ENCODE measurements around the gene POLR3H. TPM values are rescaled to one million over a fixed set of nuclear protein-coding genes. Genes with fewer than 3 reads are reported as not detected.

Gene POLR3H
- total RNA-seq, 1 donor from 2014 or later, result 44.5 TPM

DNA sequence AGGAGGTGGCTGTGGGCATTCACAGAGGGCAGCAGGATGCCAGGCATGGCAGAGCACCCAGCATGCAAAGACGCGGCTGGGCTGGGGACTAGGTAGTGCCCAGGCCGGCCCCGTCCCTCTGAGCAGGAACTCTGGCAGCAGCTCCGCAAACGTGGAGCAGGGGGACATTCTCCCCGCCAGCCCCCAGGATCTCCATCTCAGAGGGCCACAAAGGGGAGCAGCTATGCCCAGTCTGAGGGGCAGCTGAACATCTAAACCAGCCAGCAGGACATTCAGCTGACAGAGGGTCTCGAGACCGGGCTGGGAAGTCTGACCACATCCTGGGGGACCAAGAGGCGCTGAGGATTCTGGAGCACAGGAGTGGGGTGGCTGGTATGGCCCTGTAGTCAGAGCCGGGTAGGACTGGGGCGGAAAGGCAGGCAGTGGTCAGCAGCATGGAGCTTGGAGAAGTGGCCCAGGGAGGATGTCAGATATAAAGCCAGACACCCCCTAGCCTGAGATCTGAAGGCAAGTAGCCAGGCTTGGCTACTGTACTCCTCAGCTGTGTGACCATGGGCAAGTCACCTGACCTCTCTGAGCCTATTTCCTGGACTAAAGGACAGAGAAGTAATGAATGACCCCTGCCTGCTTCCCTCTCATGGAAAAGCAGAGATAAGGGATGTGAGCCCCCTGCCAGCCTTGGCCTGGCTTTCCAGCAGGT, 35.2 kb upstream of the POLR3H start:
- no peak overlapping the region for H3K27ac ChIP-seq (ENCODE audit: low read depth, low read length)
- H4K20me1 ChIP-seq (ENCODE audit: insufficient read depth, low read length), result peaks cover 24% of the 10 kb centered on the region
- no peak for FAIRE-seq
- no peak for DNase-seq (ENCODE audit: low read depth)
- H2AFZ ChIP-seq (ENCODE audit: low read depth, low read length), result no peak overlapping the region
- H3K4me3 Mint-ChIP-seq (ENCODE audit: unreplicated experiment), result no peak overlapping the region
- no peak overlapping the region for H3K4me3 ChIP-seq (ENCODE audit: insufficient read depth, low read depth, low read length)
- H3K9me3 Mint-ChIP-seq (ENCODE audit: unreplicated experiment), result no peaks in the 10 kb centered on the region
- H3K27me3 Mint-ChIP-seq (ENCODE audit: low read depth, unreplicated experiment), result no peaks in the 10 kb centered on the region
- peaks cover 28% of the 10 kb centered on the region for H3K36me3 Mint-ChIP-seq (ENCODE audit: low read depth, unreplicated experiment)
- no peak overlapping the region for H3K9ac ChIP-seq (ENCODE audit: low read length)
- no peaks in the 10 kb centered on the region for H3K27me3 ChIP-seq (ENCODE audit: insufficient read depth, low read length)
- no peak for TF ChIP-seq EZH2 (IDR thresholded peaks at IDR 0.05; ENCODE audit: insufficient read depth, low read length)
- TF ChIP-seq, protein P1, sequence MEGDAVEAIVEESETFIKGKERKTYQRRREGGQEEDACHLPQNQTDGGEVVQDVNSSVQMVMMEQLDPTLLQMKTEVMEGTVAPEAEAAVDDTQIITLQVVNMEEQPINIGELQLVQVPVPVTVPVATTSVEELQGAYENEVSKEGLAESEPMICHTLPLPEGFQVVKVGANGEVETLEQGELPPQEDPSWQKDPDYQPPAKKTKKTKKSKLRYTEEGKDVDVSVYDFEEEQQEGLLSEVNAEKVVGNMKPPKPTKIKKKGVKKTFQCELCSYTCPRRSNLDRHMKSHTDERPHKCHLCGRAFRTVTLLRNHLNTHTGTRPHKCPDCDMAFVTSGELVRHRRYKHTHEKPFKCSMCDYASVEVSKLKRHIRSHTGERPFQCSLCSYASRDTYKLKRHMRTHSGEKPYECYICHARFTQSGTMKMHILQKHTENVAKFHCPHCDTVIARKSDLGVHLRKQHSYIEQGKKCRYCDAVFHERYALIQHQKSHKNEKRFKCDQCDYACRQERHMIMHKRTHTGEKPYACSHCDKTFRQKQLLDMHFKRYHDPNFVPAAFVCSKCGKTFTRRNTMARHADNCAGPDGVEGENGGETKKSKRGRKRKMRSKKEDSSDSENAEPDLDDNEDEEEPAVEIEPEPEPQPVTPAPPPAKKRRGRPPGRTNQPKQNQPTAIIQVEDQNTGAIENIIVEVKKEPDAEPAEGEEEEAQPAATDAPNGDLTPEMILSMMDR (IDR thresholded peaks at IDR 0.05; ENCODE audit: insufficient read depth, low read depth, low read length), result no peak
- no peaks in the 10 kb centered on the region for H3K9me3 ChIP-seq (ENCODE audit: insufficient read depth, low read depth, low read length)
- H3K4me1 ChIP-seq (ENCODE audit: insufficient read depth, low read length), result no peaks in the 10 kb centered on the region
- peaks cover 7% of the 10 kb centered on the region for H3K36me3 ChIP-seq (ENCODE audit: insufficient read depth, low read length)
- no peaks in the 10 kb centered on the region for H3K79me2 ChIP-seq (ENCODE audit: insufficient read depth, low read length)
- H3K4me1 Mint-ChIP-seq (ENCODE audit: low read depth, unreplicated experiment), result no peaks in the 10 kb centered on the region
- H3K27ac Mint-ChIP-seq (ENCODE audit: unreplicated experiment), result no peak overlapping the region
- no peak overlapping the region for H3K4me2 ChIP-seq (ENCODE audit: low read length)

DNA sequence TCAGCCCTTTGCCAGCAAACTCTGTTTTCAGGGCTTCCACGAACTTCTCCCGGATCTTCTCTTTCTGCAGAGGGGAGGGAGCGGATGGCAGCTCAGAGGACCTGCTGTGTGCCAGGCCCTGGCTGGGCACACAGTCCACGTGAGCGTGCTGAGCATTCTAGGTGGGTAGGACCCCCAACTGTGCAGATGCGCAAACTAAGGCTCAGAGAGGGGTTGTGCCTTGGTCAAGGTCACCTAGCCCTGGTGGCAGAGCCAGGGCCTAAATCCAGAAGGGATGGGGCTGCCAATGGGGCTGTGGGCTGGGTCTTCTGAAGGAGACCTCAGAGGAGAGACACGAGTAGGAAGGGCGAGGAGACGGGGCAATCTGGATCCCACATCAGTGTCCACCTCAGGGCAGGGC, 34.5 kb upstream of the POLR3H start:
- H3K4me3 Mint-ChIP-seq (ENCODE audit: unreplicated experiment), result no peak overlapping the region
- H3K27ac Mint-ChIP-seq (ENCODE audit: unreplicated experiment), result no peak overlapping the region
- Histone ChIP-seq H3K27me3 (ENCODE audit: insufficient read depth, low read length) (no peaks in the 10 kb centered on the region), H3K4me3 (ENCODE audit: insufficient read depth, low read depth, low read length) (no peak overlapping the region), H2AFZ (ENCODE audit: low read depth, low read length) (no peak overlapping the region), H3K79me2 (ENCODE audit: insufficient read depth, low read length) (no peaks in the 10 kb centered on the region), H3K4me2 (ENCODE audit: low read length) (no peak overlapping the region), H4K20me1 (ENCODE audit: insufficient read depth, low read length) (peaks cover 17% of the 10 kb centered on the region), H3K9me3 (ENCODE audit: insufficient read depth, low read depth, low read length) (no peaks in the 10 kb centered on the region), H3K9ac (ENCODE audit: low read length) (no peak overlapping the region), H3K4me1 (ENCODE audit: insufficient read depth, low read length) (no peaks in the 10 kb centered on the region), H3K27ac (ENCODE audit: low read depth, low read length) (no peak overlapping the region), H3K36me3 (ENCODE audit: insufficient read depth, low read length) (peaks cover 5% of the 10 kb centered on the region)
- DNase-seq (ENCODE audit: low read depth) (no peak), FAIRE-seq (no peak)
- no peaks in the 10 kb centered on the region for H3K4me1 Mint-ChIP-seq (ENCODE audit: low read depth, unreplicated experiment)
- no peaks in the 10 kb centered on the region for H3K27me3 Mint-ChIP-seq (ENCODE audit: low read depth, unreplicated experiment)
- TF ChIP-seq, protein P1 (IDR thresholded peaks at IDR 0.05; ENCODE audit: insufficient read depth, low read depth, low read length), result no peak
- no peak for TF ChIP-seq EZH2 (IDR thresholded peaks at IDR 0.05; ENCODE audit: insufficient read depth, low read length)
- H3K9me3 Mint-ChIP-seq (ENCODE audit: unreplicated experiment), result no peaks in the 10 kb centered on the region
- peaks cover 27% of the 10 kb centered on the region for H3K36me3 Mint-ChIP-seq (ENCODE audit: low read depth, unreplicated experiment)

DNA sequence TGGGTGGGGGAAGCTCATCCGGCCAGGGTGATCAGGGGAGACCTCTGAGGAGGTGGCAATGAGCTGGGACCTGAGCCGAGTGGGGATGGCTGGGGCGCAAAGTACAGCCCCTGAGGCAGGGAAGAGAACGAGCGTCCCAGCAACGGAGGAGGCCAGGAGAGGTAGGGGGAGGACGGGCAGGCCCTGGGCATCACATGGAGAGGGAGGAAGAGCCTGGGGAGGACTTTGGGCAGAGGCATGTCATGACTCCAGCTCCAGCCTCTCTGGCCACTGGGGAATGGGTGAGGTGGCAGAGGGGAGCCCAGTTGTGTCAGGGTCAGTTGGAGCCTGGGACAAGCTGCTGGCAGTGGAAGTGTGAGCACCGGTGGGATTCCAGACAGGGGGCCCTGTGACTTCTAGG, 33.8 kb upstream of the POLR3H start:
- H3K9me3 Mint-ChIP-seq (ENCODE audit: unreplicated experiment), result no peaks in the 10 kb centered on the region
- no peak overlapping the region for H2AFZ ChIP-seq (ENCODE audit: low read depth, low read length)
- H3K27ac Mint-ChIP-seq (ENCODE audit: unreplicated experiment), result no peak overlapping the region
- DNase-seq (ENCODE audit: low read depth), result no peak
- H3K4me1 Mint-ChIP-seq (ENCODE audit: low read depth, unreplicated experiment), result no peaks in the 10 kb centered on the region
- FAIRE-seq, result no peak
- H3K9me3 ChIP-seq (ENCODE audit: insufficient read depth, low read depth, low read length), result no peaks in the 10 kb centered on the region
- H3K27me3 Mint-ChIP-seq (ENCODE audit: low read depth, unreplicated experiment), result no peaks in the 10 kb centered on the region
- H4K20me1 ChIP-seq (ENCODE audit: insufficient read depth, low read length), result peaks cover 15% of the 10 kb centered on the region
- no peak overlapping the region for H3K4me3 ChIP-seq (ENCODE audit: insufficient read depth, low read depth, low read length)
- peaks cover 5% of the 10 kb centered on the region for H3K36me3 ChIP-seq (ENCODE audit: insufficient read depth, low read length)
- no peak overlapping the region for H3K4me3 Mint-ChIP-seq (ENCODE audit: unreplicated experiment)
- no peaks in the 10 kb centered on the region for H3K27me3 ChIP-seq (ENCODE audit: insufficient read depth, low read length)
- no peaks in the 10 kb centered on the region for H3K79me2 ChIP-seq (ENCODE audit: insufficient read depth, low read length)
- TF ChIP-seq, protein P1 (IDR thresholded peaks at IDR 0.05; ENCODE audit: insufficient read depth, low read depth, low read length), result no peak
- no peak for TF ChIP-seq EZH2 (IDR thresholded peaks at IDR 0.05; ENCODE audit: insufficient read depth, low read length)
- H3K4me2 ChIP-seq (ENCODE audit: low read length), result no peak overlapping the region
- H3K36me3 Mint-ChIP-seq (ENCODE audit: low read depth, unreplicated experiment), result peaks cover 22% of the 10 kb centered on the region
- no peak overlapping the region for H3K27ac ChIP-seq (ENCODE audit: low read depth, low read length)
- no peak overlapping the region for H3K9ac ChIP-seq (ENCODE audit: low read length)
- H3K4me1 ChIP-seq (ENCODE audit: insufficient read depth, low read length), result no peaks in the 10 kb centered on the region

All from astrocyte (in vitro differentiated cells and primary cell).